Astrocyte (in vitro differentiated cells and primary cell): ENCODE measurements around the gene AMACR. TPM values are rescaled to one million over a fixed set of nuclear protein-coding genes. Genes with fewer than 3 reads are reported as not detected.
"Not testable (repeated sequence)": the region's sequence is repeated elsewhere in the genome, so short reads cannot be mapped to it uniquely, and the experiment has no call there.

ENCODE experiments used
- DNase-seq: peaks from one replicate; pipeline ENCODE4 v3.0.0-alpha.2; 2010; ENCODE audit warnings: low read depth
- FAIRE-seq: peaks from 2 replicates; lab custom pipeline; 2011; peaks lifted over from hg19 to GRCh38; lab: Jason Lieb, UNC
- H2AFZ ChIP-seq: 2 replicates; pipeline ENCODE4 v1.6.0; 2012; ENCODE audit warnings: low read depth, low read length, inconsistent platforms
- H3K27ac ChIP-seq: 2 replicates; pipeline ENCODE4 v1.5.1; 2011; ENCODE audit warnings: low read depth, low read length, inconsistent platforms
- H3K27me3 ChIP-seq: 2 replicates; pipeline ENCODE4 v1.6.0; 2011; ENCODE audit warnings: low read length, inconsistent platforms; ENCODE audit not compliant: insufficient read depth
- H3K36me3 ChIP-seq: 2 replicates; pipeline ENCODE4 v1.5.1; 2011; ENCODE audit warnings: low read length, inconsistent platforms; ENCODE audit not compliant: insufficient read depth
- H3K4me1 ChIP-seq: 2 replicates; pipeline ENCODE4 v1.5.1; 2011; ENCODE audit warnings: low read length, inconsistent platforms; ENCODE audit not compliant: insufficient read depth
- H3K4me2 ChIP-seq: 2 replicates; pipeline ENCODE4 v1.6.0; 2012; ENCODE audit warnings: low read length, inconsistent platforms
- H3K4me3 ChIP-seq: 2 replicates; pipeline ENCODE4 v1.5.1; 2011; ENCODE audit warnings: low read depth, mild to moderate bottlenecking, low read length, inconsistent platforms; ENCODE audit not compliant: insufficient read depth
- H3K79me2 ChIP-seq: 2 replicates; pipeline ENCODE4 v1.6.0; 2012; ENCODE audit warnings: mild to moderate bottlenecking, low read length, inconsistent platforms; ENCODE audit not compliant: insufficient read depth
- H3K9ac ChIP-seq: 2 replicates; pipeline ENCODE4 v1.6.0; 2012; ENCODE audit warnings: mild to moderate bottlenecking, low read length, inconsistent platforms
- H3K9me3 ChIP-seq: 2 replicates; pipeline ENCODE4 v1.5.1; 2012; ENCODE audit warnings: low read depth, mild to moderate bottlenecking, low read length, inconsistent platforms; ENCODE audit not compliant: insufficient read depth
- H4K20me1 ChIP-seq: 2 replicates; pipeline ENCODE4 v1.6.0; 2012; ENCODE audit warnings: low read length, inconsistent platforms; ENCODE audit not compliant: insufficient read depth
- H3K27ac Mint-ChIP-seq: one replicate; pipeline ENCODE4 v1.8.0; 2021; ENCODE audit warnings: mild to moderate bottlenecking, mixed read lengths; ENCODE audit not compliant: unreplicated experiment
- H3K27me3 Mint-ChIP-seq: one replicate; pipeline ENCODE4 v1.8.0; 2021; ENCODE audit warnings: low read depth, mixed read lengths; ENCODE audit not compliant: unreplicated experiment
- H3K36me3 Mint-ChIP-seq: one replicate; pipeline ENCODE4 v1.8.0; 2021; ENCODE audit warnings: low read depth, mixed read lengths; ENCODE audit not compliant: unreplicated experiment
- H3K4me1 Mint-ChIP-seq: one replicate; pipeline ENCODE4 v1.8.0; 2021; ENCODE audit warnings: low read depth, mixed read lengths; ENCODE audit not compliant: unreplicated experiment
- H3K4me3 Mint-ChIP-seq: one replicate; pipeline ENCODE4 v1.8.0; 2021; ENCODE audit warnings: mild to moderate bottlenecking, moderate library complexity, mixed read lengths; ENCODE audit not compliant: unreplicated experiment
- H3K9me3 Mint-ChIP-seq: one replicate; pipeline ENCODE4 v1.8.0; 2021; ENCODE audit warnings: mild to moderate bottlenecking, mixed read lengths; ENCODE audit not compliant: unreplicated experiment
- EZH2 ChIP-seq: IDR thresholded peaks from 2 replicates; pipeline ENCODE4 v1.6.1; 2012; ENCODE audit warnings: mild to moderate bottlenecking, low read length, inconsistent platforms; ENCODE audit not compliant: insufficient read depth
- total RNA-seq: library from RNA; stranded (reverse); gene quantifications from 2 replicates; pipeline ENCODE4 v1.2.1, GENCODE V29; 2021
- TF ChIP-seq, protein P1 (sequence below): IDR thresholded peaks from 2 replicates; pipeline ENCODE4 v1.5.1; 2011; ENCODE audit warnings: low read depth, mild to moderate bottlenecking, inconsistent platforms, low read length, moderate library complexity; ENCODE audit not compliant: insufficient read depth

The AMACR gene
- total RNA-seq, 1 donor from 2014 or later, result 13.4 TPM

GRCh38 chr5:33958176-33958575 is 49.7 kb downstream of the AMACR start:
- H3K4me2 ChIP-seq, result no peak overlapping the region
- H3K27ac ChIP-seq, result no peak overlapping the region
- Mint-ChIP-seq H3K9me3 (no peaks in the 10 kb centered on the region), H3K27ac (no peak overlapping the region), H3K4me3 (no peak overlapping the region), H3K4me1 (no peaks in the 10 kb centered on the region), H3K36me3 (peaks cover 5% of the 10 kb centered on the region), H3K27me3 (peaks cover 3% of the 10 kb centered on the region)
- H3K27me3 ChIP-seq, result no peaks in the 10 kb centered on the region
- no peaks in the 10 kb centered on the region for H3K79me2 ChIP-seq
- no peaks in the 10 kb centered on the region for H4K20me1 ChIP-seq
- no peak overlapping the region for H3K4me3 ChIP-seq
- no peaks in the 10 kb centered on the region for H3K4me1 ChIP-seq
- DNase-seq, result no peak
- H3K9ac ChIP-seq, result no peak overlapping the region
- H3K9me3 ChIP-seq, result peaks cover 4% of the 10 kb centered on the region
- TF ChIP-seq, protein P1, sequence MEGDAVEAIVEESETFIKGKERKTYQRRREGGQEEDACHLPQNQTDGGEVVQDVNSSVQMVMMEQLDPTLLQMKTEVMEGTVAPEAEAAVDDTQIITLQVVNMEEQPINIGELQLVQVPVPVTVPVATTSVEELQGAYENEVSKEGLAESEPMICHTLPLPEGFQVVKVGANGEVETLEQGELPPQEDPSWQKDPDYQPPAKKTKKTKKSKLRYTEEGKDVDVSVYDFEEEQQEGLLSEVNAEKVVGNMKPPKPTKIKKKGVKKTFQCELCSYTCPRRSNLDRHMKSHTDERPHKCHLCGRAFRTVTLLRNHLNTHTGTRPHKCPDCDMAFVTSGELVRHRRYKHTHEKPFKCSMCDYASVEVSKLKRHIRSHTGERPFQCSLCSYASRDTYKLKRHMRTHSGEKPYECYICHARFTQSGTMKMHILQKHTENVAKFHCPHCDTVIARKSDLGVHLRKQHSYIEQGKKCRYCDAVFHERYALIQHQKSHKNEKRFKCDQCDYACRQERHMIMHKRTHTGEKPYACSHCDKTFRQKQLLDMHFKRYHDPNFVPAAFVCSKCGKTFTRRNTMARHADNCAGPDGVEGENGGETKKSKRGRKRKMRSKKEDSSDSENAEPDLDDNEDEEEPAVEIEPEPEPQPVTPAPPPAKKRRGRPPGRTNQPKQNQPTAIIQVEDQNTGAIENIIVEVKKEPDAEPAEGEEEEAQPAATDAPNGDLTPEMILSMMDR, result no peak
- TF ChIP-seq EZH2, result no peak
- H3K36me3 ChIP-seq, result no peaks in the 10 kb centered on the region
- no peak for FAIRE-seq
- H2AFZ ChIP-seq, result no peak overlapping the region

GRCh38 chr5:33957577-33958150 is 50.2 kb downstream of the AMACR start:
- Histone ChIP-seq H3K27me3 (no peaks in the 10 kb centered on the region), H3K4me2 (no peak overlapping the region), H3K9ac (no peak overlapping the region), H3K79me2 (no peaks in the 10 kb centered on the region), H3K4me3 (no peak overlapping the region), H2AFZ (no peak overlapping the region), H4K20me1 (no peaks in the 10 kb centered on the region), H3K4me1 (no peaks in the 10 kb centered on the region), H3K9me3 (peaks cover 4% of the 10 kb centered on the region), H3K36me3 (no peaks in the 10 kb centered on the region), H3K27ac (no peak overlapping the region)
- no peak for FAIRE-seq
- no peaks in the 10 kb centered on the region for H3K9me3 Mint-ChIP-seq
- no peaks in the 10 kb centered on the region for H3K4me1 Mint-ChIP-seq
- peaks cover 5% of the 10 kb centered on the region for H3K36me3 Mint-ChIP-seq
- H3K27ac Mint-ChIP-seq, result no peak overlapping the region
- no peak overlapping the region for H3K4me3 Mint-ChIP-seq
- TF ChIP-seq, protein P1, result no peak
- TF ChIP-seq EZH2, result no peak
- peaks cover 3% of the 10 kb centered on the region for H3K27me3 Mint-ChIP-seq
- no peak for DNase-seq

DNA sequence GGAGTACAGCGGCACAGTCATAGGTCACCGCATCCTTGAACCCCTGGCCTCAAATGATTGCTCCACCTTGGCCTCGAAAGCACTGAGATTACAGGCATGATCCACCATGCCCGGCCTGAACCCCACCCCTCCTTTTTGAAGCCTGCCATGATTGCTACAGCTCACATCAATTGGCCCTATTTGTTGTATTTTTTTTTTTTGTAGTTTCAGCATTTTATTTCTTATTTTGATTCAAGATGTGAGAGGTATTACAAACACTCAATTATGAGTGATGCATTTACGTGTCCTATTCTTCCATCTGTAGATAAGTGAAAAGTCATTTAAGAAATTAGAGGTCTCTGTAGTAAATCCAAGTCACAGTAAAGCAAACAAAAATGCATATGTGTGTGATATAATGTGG is 55.7 kb downstream of the AMACR start:
- H2AFZ ChIP-seq, H3K4me1 ChIP-seq, H3K27me3 ChIP-seq, H3K4me3 Mint-ChIP-seq, H3K4me3 ChIP-seq, H3K9me3 ChIP-seq, H3K9ac ChIP-seq, H3K79me2 ChIP-seq, H3K9me3 Mint-ChIP-seq, H3K27ac ChIP-seq, H3K36me3 Mint-ChIP-seq, H3K4me1 Mint-ChIP-seq, DNase-seq, H3K4me2 ChIP-seq, H3K36me3 ChIP-seq, H4K20me1 ChIP-seq, H3K27ac Mint-ChIP-seq, H3K27me3 Mint-ChIP-seq: not testable (repeated sequence)
- peak; percentile 97 for FAIRE-seq
